PC-3 (cell line): Measurements from ENCODE around the gene ZNF708. TPM values are rescaled to one million over a fixed set of nuclear protein-coding genes. Genes with fewer than 3 reads are reported as not detected.

Experiments used
- ATAC-seq: fragments of 200-7000 bp; cut with Tn5 transposase; 2 replicates; pipeline ENCODE4 v1.9.1; 2020; ENCODE audit warnings: mild to moderate bottlenecking, moderate library complexity
- Bru-seq: library from RNA; stranded (reverse); fragments of 400-500 nt; gene quantifications from one replicate; lab custom pipeline; 2021; lab: Mats Ljungman, UMichigan
- BruChase-seq, 2 experiments: library from RNA; stranded (reverse); fragments of 400-500 nt; gene quantifications; one replicate each; lab custom pipeline; 2021; lab: Mats Ljungman, UMichigan
- BruUV-seq: library from RNA; stranded (reverse); fragments of 400-500 nt; replicated peaks from 2 replicates; lab custom pipeline; 2021; lab: Mats Ljungman, UMichigan
- CTCF ChIA-PET: fragments of 300-600 bp; sonication (Branson Sonifier 250); formaldehyde crosslinking; loops from one replicate; lab custom pipeline; 2022; ENCODE audit warnings: antibody characterized with exemption; lab: Charles Lee
- POLR2A ChIA-PET: fragments of 300-600 bp; sonication (Branson Sonifier 250); formaldehyde crosslinking; loops from one replicate; lab custom pipeline; 2022; ENCODE audit warnings: antibody characterized with exemption; ENCODE audit not compliant: unreplicated experiment; lab: Charles Lee
- DNase-seq: peaks from one replicate; pipeline ENCODE4 v3.0.0-alpha.2; 2015
- H2AFZ ChIP-seq: fragments of 300-600 bp; sonication (generic); 2 replicates; pipeline ENCODE4 v1.6.0; 2016; ENCODE audit warnings: antibody characterized with exemption, low read length
- H3F3A ChIP-seq: fragments of 300-600 bp; sonication (generic); one replicate; pipeline ENCODE4 v1.6.0; 2017; ENCODE audit warnings: antibody characterized with exemption, low read length, control low read depth, mild to moderate bottlenecking; ENCODE audit not compliant: unreplicated experiment
- H3K27ac ChIP-seq: fragments of 300-600 bp; sonication (generic); 2 replicates; pipeline ENCODE4 v1.5.1; 2016; ENCODE audit warnings: mild to moderate bottlenecking, low read length
- H3K27me3 ChIP-seq: fragments of 300-600 bp; sonication (generic); 2 replicates; pipeline ENCODE4 v1.6.1; 2016; ENCODE audit warnings: low read length, mixed read lengths
- H3K36me3 ChIP-seq: fragments of 300-600 bp; sonication (generic); 2 replicates; pipeline ENCODE4 v1.6.1; 2016; ENCODE audit warnings: low read depth, mixed run types, low read length, mixed read lengths
- H3K4me1 ChIP-seq: fragments of 300-600 bp; sonication (generic); 2 replicates; pipeline ENCODE4 v1.5.1; 2016; ENCODE audit warnings: low read length; ENCODE audit not compliant: insufficient read depth
- H3K4me2 ChIP-seq: fragments of 300-600 bp; sonication (generic); 2 replicates; pipeline ENCODE4 v1.6.0; 2016; ENCODE audit warnings: low read length
- H3K4me3 ChIP-seq: fragments of 300-600 bp; sonication (generic); 2 replicates; pipeline ENCODE4 v1.5.1; 2016; ENCODE audit warnings: mild to moderate bottlenecking, low read length, mixed read lengths
- H3K79me2 ChIP-seq: fragments of 300-600 bp; sonication (generic); 2 replicates; pipeline ENCODE4 v1.6.1; 2017; ENCODE audit warnings: low read length, mixed read lengths
- H3K9ac ChIP-seq: fragments of 300-600 bp; sonication (generic); 2 replicates; pipeline ENCODE4 v1.6.0; 2016; ENCODE audit warnings: mild to moderate bottlenecking, low read length
- H3K9me2 ChIP-seq: fragments of 300-600 bp; sonication (generic); replicated peaks from 2 replicates; pipeline ENCODE4 v1.6.1; 2016; ENCODE audit warnings: mixed run types, low read length, mixed read lengths
- H3K9me3 ChIP-seq: fragments of 300-600 bp; sonication (generic); 2 replicates; pipeline ENCODE4 v1.6.1; 2016; ENCODE audit warnings: low read length, mixed read lengths
- H4K20me1 ChIP-seq: fragments of 300-600 bp; sonication (generic); 2 replicates; pipeline ENCODE4 v1.6.1; 2016; ENCODE audit warnings: low read length, mixed read lengths
- EZH2 ChIP-seq: fragments of 300-600 bp; sonication (generic); IDR thresholded peaks from one replicate; pipeline ENCODE4 v1.6.1; 2017; ENCODE audit warnings: antibody characterized with exemption, mild to moderate bottlenecking, low read length; ENCODE audit not compliant: unreplicated experiment
- EZH2phosphoT487 ChIP-seq: fragments of 300-600 bp; sonication (generic); IDR thresholded peaks from 2 replicates; pipeline ENCODE4 v1.6.1; 2018; ENCODE audit warnings: mild to moderate bottlenecking, antibody characterized with exemption, low read length, borderline replicate concordance
- intact Hi-C: fragments of 100-400 bp; cut with micrococcal nuclease; formaldehyde crosslinking; loops from 2 replicates; pipeline ENCODE4 v1.9.0; 2023
- long read RNA-seq: library from polyadenylated mRNA; unstranded; transcript quantifications from one replicate; pipeline ENCODE4 v2.0.0, GENCODE V29; 2021; ENCODE audit not compliant: unreplicated experiment
- total RNA-seq: library from RNA; depleted of rRNA; stranded (reverse); fragments of >200 nt; gene quantifications from 2 replicates; pipeline ENCODE4 v1.2.3, GENCODE V29; 2014; rRNA removed
- TF ChIP-seq, protein P1 (sequence below): fragments of 300-600 bp; sonication (generic); conservative IDR thresholded peaks from 2 replicates; pipeline ENCODE4 v1.5.1; 2017; ENCODE audit warnings: antibody characterized with exemption, low read depth, mild to moderate bottlenecking, low read length

Gene ZNF708
- 4.2 and 7.3 TPM in 2 replicates for total RNA-seq
- percentile 78 among the genes with signal in this experiment for Bru-seq, nascent RNA
- BruChase-seq, experiment 1, labeled RNA remaining after a 6-hour chase = percentile 63 among the genes with signal in this experiment
- BruChase-seq, experiment 2, labeled RNA remaining after a 2-hour chase = percentile 75 among the genes with signal in this experiment
- long read RNA-seq, partial matches to known transcripts = 0 of 3 reads
- long read RNA-seq, other reads (novel, unspliced or antisense) = 2 of 3 reads

DNA sequence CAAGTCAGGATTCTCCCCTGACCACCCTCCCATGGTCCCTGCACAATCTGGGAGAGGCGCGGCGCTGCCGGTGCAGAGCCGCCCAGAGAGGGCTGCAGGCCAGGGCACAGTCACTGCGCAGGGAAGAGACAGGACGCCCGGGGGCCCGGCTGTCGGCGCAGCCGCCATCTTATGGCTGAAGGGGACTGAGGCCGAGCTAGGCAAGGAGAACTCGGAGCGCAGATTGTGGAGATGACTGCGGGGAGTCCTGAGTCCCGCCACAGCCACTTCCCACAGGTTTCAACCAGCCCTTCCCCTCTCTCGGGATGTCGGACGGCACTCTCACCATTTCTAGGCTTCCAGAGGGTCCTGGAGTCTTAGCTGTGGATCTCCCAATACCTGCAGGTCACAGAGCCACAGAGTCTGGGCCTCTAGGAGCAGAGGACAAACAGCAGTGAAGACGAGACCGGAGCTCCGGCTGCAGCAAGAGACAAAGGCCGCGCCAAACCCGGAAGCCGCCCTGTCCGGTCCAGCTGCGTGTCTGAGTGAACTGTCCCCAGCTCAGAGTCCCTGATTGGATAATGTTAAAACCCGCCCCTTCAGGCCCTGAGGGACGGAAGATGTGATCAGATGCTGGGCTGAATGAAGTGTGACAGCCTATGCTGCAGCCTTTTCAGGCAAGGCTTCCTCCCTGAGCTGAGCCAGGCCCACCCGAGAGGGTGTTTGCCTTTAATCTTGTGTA is at the start of gene ZNF708:
Gene ZNF708, minus strand, starts transcription at position 526 of the 721 bp plus-strand sequence. Its CDS starts 198 bp downstream, at position 328.
- peaks cover 34% of the 10 kb centered on the region for H3K79me2 ChIP-seq
- peak within 1 kb of the TSS; percentile 67 for H3K27ac ChIP-seq
- peaks cover 16% of the 10 kb centered on the region for H3K9me3 ChIP-seq
- no peaks in the 10 kb centered on the region for H3K4me1 ChIP-seq
- ChIA-PET POLR2A (interaction anchor here (0.7 kb wide), 1 partner anchor 1637 kb away, joined by 3 read pairs; no protein-coding TSS in a partner anchor), CTCF (no interaction called here)
- H3K36me3 ChIP-seq = peaks cover 34% of the 10 kb centered on the region
- intact Hi-C loops = loop anchor here (5.0 to 10.0 kb wide), 2 partner anchors 106 to 307 kb away; partner anchors contain the start of gene ZNF430
- no peaks in the 10 kb centered on the region for H4K20me1 ChIP-seq
- H3K4me3 ChIP-seq = peak within 1 kb of the TSS; percentile 92
- no peaks in the 10 kb centered on the region for H3K27me3 ChIP-seq
- no peak for TF ChIP-seq EZH2
- TF ChIP-seq, protein P1, sequence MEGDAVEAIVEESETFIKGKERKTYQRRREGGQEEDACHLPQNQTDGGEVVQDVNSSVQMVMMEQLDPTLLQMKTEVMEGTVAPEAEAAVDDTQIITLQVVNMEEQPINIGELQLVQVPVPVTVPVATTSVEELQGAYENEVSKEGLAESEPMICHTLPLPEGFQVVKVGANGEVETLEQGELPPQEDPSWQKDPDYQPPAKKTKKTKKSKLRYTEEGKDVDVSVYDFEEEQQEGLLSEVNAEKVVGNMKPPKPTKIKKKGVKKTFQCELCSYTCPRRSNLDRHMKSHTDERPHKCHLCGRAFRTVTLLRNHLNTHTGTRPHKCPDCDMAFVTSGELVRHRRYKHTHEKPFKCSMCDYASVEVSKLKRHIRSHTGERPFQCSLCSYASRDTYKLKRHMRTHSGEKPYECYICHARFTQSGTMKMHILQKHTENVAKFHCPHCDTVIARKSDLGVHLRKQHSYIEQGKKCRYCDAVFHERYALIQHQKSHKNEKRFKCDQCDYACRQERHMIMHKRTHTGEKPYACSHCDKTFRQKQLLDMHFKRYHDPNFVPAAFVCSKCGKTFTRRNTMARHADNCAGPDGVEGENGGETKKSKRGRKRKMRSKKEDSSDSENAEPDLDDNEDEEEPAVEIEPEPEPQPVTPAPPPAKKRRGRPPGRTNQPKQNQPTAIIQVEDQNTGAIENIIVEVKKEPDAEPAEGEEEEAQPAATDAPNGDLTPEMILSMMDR = no peak
- no peak for TF ChIP-seq EZH2phosphoT487
- ATAC-seq (peak; percentile 99), DNase-seq (peak; percentile 88)
- no peaks in the 10 kb centered on the region for H3K9me2 ChIP-seq
- peak within 1 kb of the TSS; percentile 81 for H3K4me2 ChIP-seq
- H2AFZ ChIP-seq = peak within 1 kb of the TSS; percentile 95
- no peaks in the 10 kb centered on the region for H3F3A ChIP-seq
- H3K9ac ChIP-seq = peak within 1 kb of the TSS; percentile 89
- TSS peak; percentile 49 for BruUV-seq

DNA sequence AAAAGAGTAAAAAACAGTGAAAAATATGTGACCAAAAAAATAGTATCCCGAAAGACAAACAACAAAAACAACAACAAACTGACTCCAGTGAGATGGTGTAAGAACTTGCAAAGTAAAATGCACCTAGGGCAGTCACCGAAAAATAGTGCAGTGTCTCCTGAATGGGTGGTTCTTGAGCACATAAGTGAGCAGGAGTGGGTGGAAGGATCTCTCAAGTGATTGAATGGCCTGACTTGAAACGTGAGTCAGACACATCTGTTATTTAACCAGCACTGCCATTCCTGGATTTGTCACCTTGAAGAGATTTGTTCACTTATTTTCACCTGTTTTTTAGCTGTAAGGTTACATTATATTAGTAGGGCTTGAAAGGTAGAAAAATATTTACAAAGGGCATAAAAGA is 33.1 kb upstream of the ZNF708 start:
- DNase-seq (no peak), ATAC-seq (no peak)
- no peaks in the 10 kb centered on the region for H3K9me2 ChIP-seq
- H3K79me2 ChIP-seq = peaks cover 13% of the 10 kb centered on the region; the same call in 1 of the 2 replicates
- H3K4me1 ChIP-seq = no peaks in the 10 kb centered on the region
- H2AFZ ChIP-seq = no peak overlapping the region
- H3K36me3 ChIP-seq = peaks cover 46% of the 10 kb centered on the region
- no peaks in the 10 kb centered on the region for H3K27me3 ChIP-seq
- no peak overlapping the region for H3K27ac ChIP-seq
- intact Hi-C loops = no loop called here
- H4K20me1 ChIP-seq = no peaks in the 10 kb centered on the region
- no peak overlapping the region for H3K4me3 ChIP-seq
- no peaks in the 10 kb centered on the region for H3F3A ChIP-seq
- peaks cover 19% of the 10 kb centered on the region; the same call in 1 of the 2 replicates for H3K9me3 ChIP-seq
- no peak overlapping the region for H3K4me2 ChIP-seq
- POLR2A ChIA-PET = no interaction called here
- CTCF ChIA-PET = no interaction called here
- no peak for TF ChIP-seq EZH2
- TF ChIP-seq, protein P1 = no peak
- no peak for TF ChIP-seq EZH2phosphoT487
- no TSS peak for BruUV-seq
- no peak overlapping the region for H3K9ac ChIP-seq
